H1 (cell line): Measurements from ENCODE around the gene UNC119B. TPM values are rescaled to one million over a fixed set of nuclear protein-coding genes. Genes with fewer than 3 reads are reported as not detected.
A peak's percentile ranks its signal among the peaks of the same experiment; 100 is the strongest.

Experiments
- CTCF ChIA-PET: fragments of 300-600 bp; sonication (Branson Sonifier 250); formaldehyde crosslinking; loops from one replicate; lab custom pipeline; 2021; ENCODE audit not compliant: partially characterized antibody; lab: Charles Lee
- POLR2A ChIA-PET: fragments of 300-600 bp; sonication (Branson Sonifier 250); formaldehyde crosslinking; loops from one replicate; lab custom pipeline; 2021; ENCODE audit warnings: inconsistent platforms; ENCODE audit not compliant: partially characterized antibody; lab: Charles Lee
- DNase-seq, 2 experiments: peaks; one replicate each; pipeline versions ENCODE4 v3.0.0 to v3.0.0-alpha.2; 2010 to 2022; ENCODE audit warnings: low spot score in 2 of 2, low read depth in 1 of 2, mixed read lengths in 1 of 2
- FAIRE-seq: peaks from 2 replicates; lab custom pipeline; 2011; peaks lifted over from hg19 to GRCh38; lab: Jason Lieb, UNC
- H2AFZ ChIP-seq: 2 replicates; pipeline ENCODE4 v1.8.1; 2012; ENCODE audit warnings: low read length, inconsistent platforms
- H2AK5ac ChIP-seq: 2 replicates; pipeline ENCODE4 v1.6.1; 2013; ENCODE audit warnings: low read depth, low read length
- H2BK120ac ChIP-seq: replicated peaks from 2 replicates; pipeline ENCODE3; 2013; ENCODE audit warnings: low read depth, low read length, inconsistent platforms
- H2BK12ac ChIP-seq: 2 replicates; pipeline ENCODE4 v1.6.1; 2013; ENCODE audit warnings: low read depth, low read length
- H2BK15ac ChIP-seq: 2 replicates; pipeline ENCODE4 v1.6.1; 2013; ENCODE audit warnings: low read length
- H2BK20ac ChIP-seq: 2 replicates; pipeline ENCODE4 v1.6.1; 2013; ENCODE audit warnings: low read length
- H2BK5ac ChIP-seq: 2 replicates; pipeline ENCODE4 v1.6.1; 2013; ENCODE audit warnings: low read depth, low read length
- H3K14ac ChIP-seq: 2 replicates; pipeline ENCODE4 v1.6.1; 2013; ENCODE audit warnings: inconsistent platforms; ENCODE audit not compliant: insufficient read length
- H3K18ac ChIP-seq: 2 replicates; pipeline ENCODE4 v1.6.1; 2013; ENCODE audit warnings: low read length; ENCODE audit errors: extremely low read depth
- H3K23ac ChIP-seq: 2 replicates; pipeline ENCODE4 v1.6.1; 2013; ENCODE audit warnings: inconsistent platforms; ENCODE audit not compliant: insufficient read length
- H3K23me2 ChIP-seq: 2 replicates; pipeline ENCODE4 v1.6.1; 2013; ENCODE audit warnings: low read depth, low read length
- H3K27ac ChIP-seq: 2 replicates; pipeline ENCODE4 v1.6.1; 2011; ENCODE audit warnings: low read depth, low read length, inconsistent platforms
- H3K27me3 ChIP-seq, 4 experiments: replicated peaks in 1 of 4; 1 replicate in 1 of 4; 2 replicates in 3 of 4; pipeline versions ENCODE4 v1.6.1 to v1.8.1; 2011 to 2013; ENCODE audit warnings: low read length in 3 of 4, mild to moderate bottlenecking in 3 of 4, inconsistent platforms in 2 of 4, mixed read lengths in 2 of 4, moderate library complexity in 1 of 4; ENCODE audit not compliant: control insufficient read depth in 3 of 4, insufficient read depth in 3 of 4; ENCODE audit errors: extremely low read depth in 1 of 4
- H3K36me3 ChIP-seq, 4 experiments: 2 replicates each; pipeline versions ENCODE4 v1.6.1 to v1.8.1; 2011 to 2013; ENCODE audit warnings: mild to moderate bottlenecking in 4 of 4, low read length in 3 of 4, moderate library complexity in 2 of 4, control low read depth in 1 of 4, inconsistent platforms in 1 of 4; ENCODE audit not compliant: insufficient read depth in 4 of 4, control insufficient read depth in 2 of 4
- H3K4ac ChIP-seq: replicated peaks from 2 replicates; pipeline ENCODE3; 2013; ENCODE audit warnings: low read length, low read depth, mixed read lengths, inconsistent platforms; ENCODE audit not compliant: insufficient read length
- H3K4me1 ChIP-seq, 4 experiments: replicated peaks in 1 of 4; 1 replicate in 1 of 4; 2 replicates in 3 of 4; pipeline versions ENCODE4 v1.6.1 to v1.8.1; 2011 to 2013; ENCODE audit warnings: low read length in 3 of 4, inconsistent platforms in 2 of 4, mixed read lengths in 1 of 4; ENCODE audit not compliant: insufficient read depth in 4 of 4, control insufficient read depth in 3 of 4
- H3K4me2 ChIP-seq, 2 experiments: 2 replicates each; pipeline versions ENCODE4 v1.6.1 to v1.8.1; 2011 to 2013; ENCODE audit warnings: low read depth in 2 of 2, low read length in 2 of 2, control low read depth in 1 of 2, inconsistent platforms in 1 of 2, mild to moderate bottlenecking in 1 of 2; ENCODE audit not compliant: insufficient read depth in 1 of 2
- H3K4me3 ChIP-seq, 4 experiments: fragments of 200-600, 300-600 bp in 1 of 4; sonication (generic), shearing (Covaris generic), sonication (Bioruptor Twin) in 1 of 4; 2 replicates each; pipeline versions ENCODE4 v1.5.1 to v1.8.1; 2011 to 2016; ENCODE audit warnings: low read length in 4 of 4, low read depth in 3 of 4, control low read depth in 2 of 4, inconsistent platforms in 2 of 4, mild to moderate bottlenecking in 2 of 4, mixed read lengths in 1 of 4, moderate library complexity in 1 of 4; ENCODE audit not compliant: insufficient read depth in 2 of 4; ENCODE audit errors: extremely low read depth in 1 of 4
- H3K56ac ChIP-seq: replicated peaks from 2 replicates; pipeline ENCODE3; 2013; ENCODE audit warnings: low read depth, mild to moderate bottlenecking, mixed read lengths, low read length, inconsistent platforms; ENCODE audit not compliant: insufficient read length
- H3K79me1 ChIP-seq: 2 replicates; pipeline ENCODE4 v1.6.1; 2013; ENCODE audit warnings: low read depth, low read length, control low read depth
- H3K79me2 ChIP-seq, 2 experiments: 2 replicates each; pipeline versions ENCODE4 v1.6.1 to v1.8.1; 2012 to 2013; ENCODE audit warnings: low read length in 2 of 2, mild to moderate bottlenecking in 2 of 2, inconsistent platforms in 1 of 2; ENCODE audit not compliant: insufficient read depth in 2 of 2, control insufficient read depth in 1 of 2
- H3K9ac ChIP-seq, 4 experiments: replicated peaks in 1 of 4; 1 replicate in 1 of 4; 2 replicates in 3 of 4; pipeline versions ENCODE4 v1.6.1 to v1.8.1; 2011 to 2013; ENCODE audit warnings: low read depth in 3 of 4, low read length in 3 of 4, control low read depth in 2 of 4, mild to moderate bottlenecking in 2 of 4, moderate library complexity in 2 of 4, inconsistent platforms in 1 of 4; ENCODE audit errors: extremely low read depth in 1 of 4
- H3K9me3 ChIP-seq, 2 experiments: 2 replicates each; pipeline versions ENCODE4 v1.6.1 to v1.8.1; 2012 to 2013; ENCODE audit warnings: mild to moderate bottlenecking in 2 of 2, moderate library complexity in 2 of 2, control low read depth in 1 of 2, inconsistent platforms in 1 of 2, low read depth in 1 of 2, low read length in 1 of 2, mixed read lengths in 1 of 2; ENCODE audit not compliant: insufficient read depth in 2 of 2
- H4K20me1 ChIP-seq, 2 experiments: replicated peaks in 1 of 2; 2 replicates each; pipeline versions ENCODE3 to v1.8.1; 2011 to 2013; ENCODE audit warnings: inconsistent platforms in 2 of 2, low read length in 2 of 2, mild to moderate bottlenecking in 1 of 2; ENCODE audit not compliant: insufficient read depth in 2 of 2, control insufficient read depth in 1 of 2
- H4K5ac ChIP-seq: 2 replicates; pipeline ENCODE4 v1.6.1; 2013; ENCODE audit warnings: low read length, low read depth, mixed read lengths, inconsistent platforms; ENCODE audit not compliant: insufficient read length
- H4K8ac ChIP-seq: 2 replicates; pipeline ENCODE4 v1.8.0; 2013; ENCODE audit warnings: mild to moderate bottlenecking, moderate library complexity, low read length, inconsistent platforms; ENCODE audit not compliant: insufficient read depth; ENCODE audit errors: extremely low read depth
- H4K91ac ChIP-seq: replicated peaks from 2 replicates; pipeline ENCODE3; 2013; ENCODE audit warnings: low read length, mixed read lengths, inconsistent platforms; ENCODE audit not compliant: insufficient read length
- ATF3 ChIP-seq: IDR thresholded peaks from 2 replicates; pipeline ENCODE4 v1.6.1; 2011; ENCODE audit warnings: low read depth, mild to moderate bottlenecking, low read length; ENCODE audit not compliant: insufficient read depth
- POU5F1 ChIP-seq: IDR thresholded peaks from 2 replicates; pipeline ENCODE4 v1.6.1; 2011; ENCODE audit warnings: low read depth, mild to moderate bottlenecking, low read length, moderate library complexity
- SIX5 ChIP-seq: IDR thresholded peaks from 2 replicates; pipeline ENCODE4 v1.6.1; 2011; ENCODE audit warnings: mild to moderate bottlenecking, low read depth, low read length
- SRF ChIP-seq: IDR thresholded peaks from 2 replicates; pipeline ENCODE4 v1.6.1; 2011; ENCODE audit warnings: mild to moderate bottlenecking, low read depth, low read length, moderate library complexity
- WGBS, 2 experiments: shearing (Covaris generic) in 1 of 2; methylation state at CpG; one replicate each; pipeline versions ENCODE4 v1.1.6 to v1.1.7; 2013 to 2015; ENCODE audit warnings: low lambda C conversion rate in 2 of 2, mixed read lengths in 2 of 2, inconsistent platforms in 1 of 2, low coverage in 1 of 2, missing lambda C conversion rate in 1 of 2; ENCODE audit not compliant: insufficient replicate concordance in 2 of 2, insufficient coverage in 1 of 2, insufficient read length in 1 of 2; ENCODE audit errors: extremely low coverage in 1 of 2, missing lambda C conversion rate in 1 of 2; 5-methylcytosine and 5-hydroxymethylcytosine counted together
- polyA plus RNA-seq, 7 experiments: library from polyadenylated mRNA; depleted of rRNA in 3 of 7; stranded (reverse) in 5 of 7; unstranded in 2 of 7; fragments of >200 nt in 5 of 7; fragments of 200-250 nt in 2 of 7; gene quantifications; 1 replicate in 5 of 7; 2 replicates in 1 of 7; 4 replicates in 1 of 7; pipeline versions ENCODE4 v1.2.1 to v1.2.3, GENCODE V29; 2011 to 2013; ENCODE audit warnings: missing spikeins in 2 of 7, mixed read lengths in 2 of 7
- total RNA-seq: library from RNA; stranded (reverse); fragmentation: NEBNext Ultra II Directional; extraction: Animal tissue kit (Norgen Biotek cat#: 25700); gene quantifications from 2 replicates; pipeline ENCODE4 v1.2.1, GENCODE V29; 2021

Gene UNC119B
- total and polyA plus RNA-seq, 2 of the 8 experiments (the other 6 are each of a cell fraction or from before 2014, with no cell fraction given): 40.5 to 50.1 TPM

- no peak overlapping the region for H3K14ac ChIP-seq
- peak overlapping the region in 1 of 2 experiments; percentile 61; a peak in 2 of 4 replicates for H3K4me2 ChIP-seq
- H4K20me1 ChIP-seq: peaks cover 20 to 22% of the 10 kb centered on the region in 2 experiments
- H3K36me3 ChIP-seq: peaks cover 10 to 37% (median 35%) of the 10 kb centered on the region in 4 experiments
- H3K23ac ChIP-seq: no peak overlapping the region
- H3K9ac ChIP-seq: no peak overlapping the region
- no peak overlapping the region for H2AFZ ChIP-seq
- no peak for FAIRE-seq
- ChIA-PET POLR2A (interaction anchor here (0.9 to 1.4 kb wide), 4 partner anchors 13 to 48 kb away, joined by 3 to 5 read pairs (median 4); no protein-coding TSS in a partner anchor), CTCF (interaction anchor here (0.9 to 10.4 kb wide), 4 partner anchors 12 to 109 kb away, joined by 3 to 87 read pairs (median 3); no protein-coding TSS in a partner anchor)
- 87% methylated on average over 11 of the region's 11 CpGs; no CpG with 5 or more reads in 1 of the 2 experiments for WGBS, 2 experiments
- peaks cover 11% of the 10 kb centered on the region; the same call in 1 of the 2 replicates for H3K79me1 ChIP-seq
- no peak overlapping the region for H2BK15ac ChIP-seq
- H3K4me3 ChIP-seq: no peak overlapping the region
- peaks cover 6 to 22% (median 16%) of the 10 kb centered on the region in 4 experiments; a peak in 6 of 7 replicates for H3K4me1 ChIP-seq
- no peak overlapping the region for H2BK5ac ChIP-seq
- H3K4ac ChIP-seq: no peak overlapping the region
- H4K5ac ChIP-seq: no peak overlapping the region
- H3K27me3 ChIP-seq: no peaks in the 10 kb centered on the region
- no peak overlapping the region for H4K8ac ChIP-seq
- H3K23me2 ChIP-seq: peaks cover 13% of the 10 kb centered on the region
- 0 out of 2 replicates have a peak overlapping the region, but pooled peaks have one; percentile 71 for H2AK5ac ChIP-seq
- no peak overlapping the region for H2BK120ac ChIP-seq
- H2BK20ac ChIP-seq: no peak overlapping the region
- no peak for DNase-seq
- H4K91ac ChIP-seq: no peak overlapping the region
- no peak overlapping the region for H2BK12ac ChIP-seq
- H3K9me3 ChIP-seq: no peaks in the 10 kb centered on the region
- no peak overlapping the region for H3K27ac ChIP-seq
- H3K56ac ChIP-seq: no peak overlapping the region
- no peak overlapping the region for H3K18ac ChIP-seq
- H3K79me2 ChIP-seq: peaks cover 40 to 79% of the 10 kb centered on the region in 2 experiments
- TF ChIP-seq ATF3: no peak
- no peak for TF ChIP-seq POU5F1
- TF ChIP-seq SRF: no peak
- no peak for TF ChIP-seq SIX5
Measured at GRCh38 chr12:120692524-120693033, 17.7 kb upstream of the UNC119B start.
